HEK293 (cell line): Measurements from ENCODE around the gene EOMES.
A peak's percentile ranks its signal among the peaks of the same experiment; 100 is the strongest.

ENCODE experiments used
- CTCF ChIA-PET: fragments of 350-600 bp; formaldehyde crosslinking; extraction: SDS; loops from one replicate; lab custom pipeline; 2021; ENCODE audit warnings: antibody characterized with exemption; lab: Yijun Ruan, JAX
- POLR2A ChIA-PET: fragments of 300-600 bp; formaldehyde crosslinking; extraction: SDS; loops from one replicate; lab custom pipeline; 2020; ENCODE audit warnings: antibody characterized with exemption, inconsistent platforms; lab: Yijun Ruan, JAX
- H3K27ac ChIP-seq: fragments of 200-500 bp; sonication (Bioruptor generic); 2 replicates; pipeline ENCODE4 v1.5.1; 2014; ENCODE audit warnings: low read depth, low read length, control low read depth, inconsistent platforms; ENCODE audit errors: extremely low read depth
- H3K36me3 ChIP-seq, 2 experiments: fragments of 200-500 bp in 1 of 2; sonication (Bioruptor generic) in 1 of 2; 1 replicate in 1 of 2; 2 replicates in 1 of 2; pipeline ENCODE4 v1.5.1; 2014 to 2017; ENCODE audit warnings: inconsistent platforms in 2 of 2, low read length in 2 of 2; ENCODE audit not compliant: control insufficient read depth in 2 of 2, insufficient read depth in 1 of 2
- H3K4me1 ChIP-seq: fragments of 200-500 bp; sonication (Bioruptor generic); 2 replicates; pipeline ENCODE4 v1.5.1; 2014; ENCODE audit warnings: mild to moderate bottlenecking, low read length, inconsistent platforms; ENCODE audit not compliant: control insufficient read depth, insufficient read depth
- H3K4me3 ChIP-seq: 2 replicates; pipeline ENCODE4 v1.5.1; 2011; ENCODE audit warnings: low read depth, mild to moderate bottlenecking, control low read depth, low read length, moderate library complexity
- H3K9me3 ChIP-seq: fragments of 200-500 bp; sonication (Bioruptor generic); 2 replicates; pipeline ENCODE4 v1.5.1; 2014; ENCODE audit warnings: low read depth, low read length, inconsistent platforms; ENCODE audit not compliant: control insufficient read depth, insufficient read depth
- SCRT1 ChIP-seq: fragments of 450-650 bp; formaldehyde crosslinking; IDR thresholded peaks from 2 replicates; pipeline ENCODE4 v1.5.1; 2016; ENCODE audit warnings: missing biosample characterization, missing genetic modification characterization, borderline replicate concordance
- SP3 ChIP-seq: fragments of 450-650 bp; formaldehyde crosslinking; IDR thresholded peaks from 2 replicates; pipeline ENCODE4 v1.5.1; 2016; ENCODE audit warnings: missing biosample characterization, missing genetic modification characterization
- SP7 ChIP-seq: fragments of 450-650 bp; formaldehyde crosslinking; IDR thresholded peaks from 2 replicates; pipeline ENCODE4 v1.5.1; 2016; ENCODE audit warnings: missing biosample characterization, missing genetic modification characterization
- TCF7L2 ChIP-seq: IDR thresholded peaks from 2 replicates; pipeline ENCODE4 v1.6.1; 2011; ENCODE audit warnings: low read depth, mild to moderate bottlenecking, inconsistent platforms, low read length, moderate library complexity, borderline replicate concordance
- ZFP3 ChIP-seq: fragments of 450-650 bp; formaldehyde crosslinking; IDR thresholded peaks from 2 replicates; pipeline ENCODE4 v1.5.1; 2016; ENCODE audit warnings: low read depth, missing biosample characterization, missing genetic modification characterization
- ZFP41 ChIP-seq: fragments of 450-650 bp; formaldehyde crosslinking; IDR thresholded peaks from 2 replicates; pipeline ENCODE4 v1.5.1; 2016; ENCODE audit warnings: missing biosample characterization, missing genetic modification characterization, borderline replicate concordance
- ZNF10 ChIP-seq: fragments of 450-650 bp; formaldehyde crosslinking; IDR thresholded peaks from 2 replicates; pipeline ENCODE4 v1.5.1; 2017; ENCODE audit warnings: missing biosample characterization, missing genetic modification characterization
- ZNF19 ChIP-seq: fragments of 450-650 bp; formaldehyde crosslinking; IDR thresholded peaks from 2 replicates; pipeline ENCODE4; 2016; ENCODE audit warnings: missing biosample characterization, missing genetic modification characterization, low read depth
- ZNF211 ChIP-seq: fragments of 450-650 bp; formaldehyde crosslinking; IDR thresholded peaks from 2 replicates; pipeline ENCODE4 v1.5.1; 2016; ENCODE audit warnings: low read depth, missing biosample characterization, missing genetic modification characterization
- ZNF214 ChIP-seq: fragments of 450-650 bp; formaldehyde crosslinking; IDR thresholded peaks from 2 replicates; pipeline ENCODE4 v1.5.1; 2017; ENCODE audit warnings: missing biosample characterization, mild to moderate bottlenecking, missing genetic modification characterization, borderline replicate concordance
- ZNF239 ChIP-seq: fragments of 450-650 bp; formaldehyde crosslinking; IDR thresholded peaks from 2 replicates; pipeline ENCODE4 v1.5.1; 2016; ENCODE audit warnings: missing biosample characterization, missing genetic modification characterization
- ZNF558 ChIP-seq: fragments of 450-650 bp; formaldehyde crosslinking; IDR thresholded peaks from 2 replicates; pipeline ENCODE4 v1.5.1; 2016; ENCODE audit warnings: missing biosample characterization, missing genetic modification characterization
- ZNF76 ChIP-seq: fragments of 450-650 bp; formaldehyde crosslinking; IDR thresholded peaks from 2 replicates; pipeline ENCODE4; 2016; ENCODE audit warnings: low read depth, missing biosample characterization, missing genetic modification characterization, borderline replicate concordance
- ZNF776 ChIP-seq: fragments of 450-650 bp; formaldehyde crosslinking; IDR thresholded peaks from 2 replicates; pipeline ENCODE4 v1.5.0; 2017; ENCODE audit warnings: missing biosample characterization, missing genetic modification characterization, borderline replicate concordance
- ZNF791 ChIP-seq: fragments of 450-650 bp; formaldehyde crosslinking; IDR thresholded peaks from 2 replicates; pipeline ENCODE4 v1.5.1; 2016; ENCODE audit warnings: missing biosample characterization, missing genetic modification characterization
- TF ChIP-seq, protein P1 (sequence below): fragments of 450-650 bp; formaldehyde crosslinking; IDR thresholded peaks from 2 replicates; pipeline ENCODE4 v1.5.1; 2016; ENCODE audit warnings: missing biosample characterization, missing genetic modification characterization
- TF ChIP-seq, protein P2 (sequence below): fragments of 450-650 bp; formaldehyde crosslinking; IDR thresholded peaks from 2 replicates; pipeline ENCODE4 v1.5.1; 2017; ENCODE audit warnings: missing biosample characterization, missing genetic modification characterization
- TF ChIP-seq, protein P3 (sequence below): fragments of 450-650 bp; formaldehyde crosslinking; IDR thresholded peaks from 2 replicates; pipeline ENCODE4 v1.5.1; 2016; ENCODE audit warnings: missing biosample characterization, missing genetic modification characterization
- TF ChIP-seq, protein P4 (sequence below): fragments of 450-650 bp; formaldehyde crosslinking; IDR thresholded peaks from 2 replicates; pipeline ENCODE4 v1.5.1; 2017; ENCODE audit warnings: missing biosample characterization, missing genetic modification characterization
- TF ChIP-seq, protein P5 (sequence below): sonication (generic); formaldehyde crosslinking; IDR thresholded peaks from 2 replicates; pipeline ENCODE4 v1.8.1; 2022; ENCODE audit warnings: mild to moderate bottlenecking, moderate library complexity, missing genetic modification reagents

The EOMES gene

DNA sequence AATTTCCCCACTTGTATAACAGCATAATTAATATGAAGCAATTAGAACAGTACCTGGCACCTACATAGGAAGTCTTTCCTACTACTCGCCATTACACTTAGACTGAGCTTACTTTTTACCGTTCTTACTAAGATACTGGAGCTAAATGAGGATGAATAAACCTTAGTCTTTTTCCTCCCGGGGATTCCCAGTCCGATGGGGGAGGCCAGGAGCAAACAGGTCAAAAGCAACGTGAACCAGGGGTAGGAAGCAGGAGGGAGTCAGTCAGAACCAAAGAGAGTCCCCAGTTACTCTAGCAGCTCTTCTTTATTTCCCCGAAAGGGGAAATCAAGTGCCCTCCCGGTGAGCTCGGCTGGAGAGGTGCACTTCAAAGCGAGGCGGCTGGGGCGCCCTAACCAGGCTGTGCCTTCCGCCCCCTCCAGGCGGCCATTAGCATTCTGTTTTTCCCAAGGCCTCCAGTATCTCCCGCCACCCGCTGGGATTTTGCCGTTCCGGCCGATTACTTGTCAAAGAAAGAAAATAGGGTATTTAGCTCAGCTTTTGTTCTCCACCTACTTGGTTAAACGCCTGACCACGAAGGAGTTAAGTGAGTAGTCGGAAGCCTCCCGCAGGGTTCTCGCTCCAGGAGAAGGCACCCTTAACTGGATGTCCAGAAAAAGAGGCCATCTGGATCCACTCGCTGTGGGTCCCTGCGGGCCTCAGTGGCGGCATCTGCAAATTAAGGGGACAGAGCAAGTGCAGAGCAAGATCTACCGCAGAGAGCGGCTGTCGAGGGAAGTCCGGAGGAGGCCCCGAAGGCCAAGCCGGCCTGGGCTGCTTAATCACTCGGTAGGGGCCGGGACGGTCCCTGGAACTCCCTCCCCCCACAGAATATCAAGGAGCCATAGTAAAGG, 6.3 kb upstream of the EOMES start (continued):
- TF ChIP-seq, protein P1, sequence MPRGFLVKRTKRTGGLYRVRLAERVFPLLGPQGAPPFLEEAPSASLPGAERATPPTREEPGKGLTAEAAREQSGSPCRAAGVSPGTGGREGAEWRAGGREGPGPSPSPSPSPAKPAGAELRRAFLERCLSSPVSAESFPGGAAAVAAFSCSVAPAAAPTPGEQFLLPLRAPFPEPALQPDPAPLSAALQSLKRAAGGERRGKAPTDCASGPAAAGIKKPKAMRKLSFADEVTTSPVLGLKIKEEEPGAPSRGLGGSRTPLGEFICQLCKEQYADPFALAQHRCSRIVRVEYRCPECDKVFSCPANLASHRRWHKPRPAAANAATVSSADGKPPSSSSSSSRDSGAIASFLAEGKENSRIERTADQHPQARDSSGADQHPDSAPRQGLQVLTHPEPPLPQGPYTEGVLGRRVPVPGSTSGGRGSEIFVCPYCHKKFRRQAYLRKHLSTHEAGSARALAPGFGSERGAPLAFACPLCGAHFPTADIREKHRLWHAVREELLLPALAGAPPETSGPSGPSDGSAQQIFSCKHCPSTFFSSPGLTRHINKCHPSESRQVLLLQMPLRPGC (tag by site-specific recombination): no peak
- no peak for TF ChIP-seq SP7 (tag by site-specific recombination)
- no peak for TF ChIP-seq ZNF211 (tag by site-specific recombination)
- TF ChIP-seq ZNF239 (tag by site-specific recombination): no peak
- no peak for TF ChIP-seq SP3 (tag by site-specific recombination)
- TF ChIP-seq, protein P2, sequence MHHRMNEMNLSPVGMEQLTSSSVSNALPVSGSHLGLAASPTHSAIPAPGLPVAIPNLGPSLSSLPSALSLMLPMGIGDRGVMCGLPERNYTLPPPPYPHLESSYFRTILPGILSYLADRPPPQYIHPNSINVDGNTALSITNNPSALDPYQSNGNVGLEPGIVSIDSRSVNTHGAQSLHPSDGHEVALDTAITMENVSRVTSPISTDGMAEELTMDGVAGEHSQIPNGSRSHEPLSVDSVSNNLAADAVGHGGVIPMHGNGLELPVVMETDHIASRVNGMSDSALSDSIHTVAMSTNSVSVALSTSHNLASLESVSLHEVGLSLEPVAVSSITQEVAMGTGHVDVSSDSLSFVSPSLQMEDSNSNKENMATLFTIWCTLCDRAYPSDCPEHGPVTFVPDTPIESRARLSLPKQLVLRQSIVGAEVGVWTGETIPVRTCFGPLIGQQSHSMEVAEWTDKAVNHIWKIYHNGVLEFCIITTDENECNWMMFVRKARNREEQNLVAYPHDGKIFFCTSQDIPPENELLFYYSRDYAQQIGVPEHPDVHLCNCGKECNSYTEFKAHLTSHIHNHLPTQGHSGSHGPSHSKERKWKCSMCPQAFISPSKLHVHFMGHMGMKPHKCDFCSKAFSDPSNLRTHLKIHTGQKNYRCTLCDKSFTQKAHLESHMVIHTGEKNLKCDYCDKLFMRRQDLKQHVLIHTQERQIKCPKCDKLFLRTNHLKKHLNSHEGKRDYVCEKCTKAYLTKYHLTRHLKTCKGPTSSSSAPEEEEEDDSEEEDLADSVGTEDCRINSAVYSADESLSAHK: no peak
- TF ChIP-seq ZNF10 (tag by site-specific recombination): no peak
- no peak for TF ChIP-seq ZNF558 (tag by site-specific recombination)
- TF ChIP-seq ZNF791 (tag by site-specific recombination): no peak
- TF ChIP-seq, protein P3, sequence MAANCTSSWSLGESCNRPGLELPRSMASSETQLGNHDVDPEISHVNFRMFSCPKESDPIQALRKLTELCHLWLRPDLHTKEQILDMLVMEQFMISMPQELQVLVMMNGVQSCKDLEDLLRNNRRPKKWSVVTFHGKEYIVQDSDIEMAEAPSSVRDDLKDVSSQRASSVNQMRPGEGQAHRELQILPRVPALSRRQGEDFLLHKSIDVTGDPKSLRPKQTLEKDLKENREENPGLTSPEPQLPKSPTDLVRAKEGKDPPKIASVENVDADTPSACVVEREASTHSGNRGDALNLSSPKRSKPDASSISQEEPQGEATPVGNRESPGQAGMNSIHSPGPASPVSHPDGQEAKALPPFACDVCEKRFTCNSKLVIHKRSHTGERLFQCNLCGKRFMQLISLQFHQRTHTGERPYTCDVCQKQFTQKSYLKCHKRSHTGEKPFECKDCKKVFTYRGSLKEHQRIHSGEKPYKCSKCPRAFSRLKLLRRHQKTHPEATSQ: no peak
- no peak for TF ChIP-seq SCRT1 (tag by site-specific recombination)
- peak; percentile 94 for TF ChIP-seq TCF7L2
- no peak for TF ChIP-seq ZNF214 (tag by site-specific recombination)
- TF ChIP-seq, all 188 proteins: peak for 3

DNA sequence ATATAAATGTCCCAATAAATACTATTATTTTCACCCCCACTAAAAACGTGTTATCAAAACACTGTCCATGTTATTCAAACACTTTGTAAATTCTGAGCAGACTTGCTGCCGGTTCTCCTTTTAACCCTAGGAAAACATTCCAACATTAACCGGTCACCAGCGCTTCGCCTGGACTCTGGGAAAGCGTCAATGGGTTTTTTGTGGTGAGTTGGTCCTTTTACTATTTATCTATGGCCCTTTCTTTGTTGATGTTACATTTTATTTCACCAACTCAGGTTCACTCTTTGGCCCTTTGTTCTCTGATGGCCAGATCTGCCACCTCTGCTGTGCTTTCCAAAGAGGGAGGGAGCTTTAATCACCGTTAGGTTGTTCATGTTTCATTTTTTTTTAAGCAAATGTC, 4.1 kb upstream of the EOMES start:
- no peaks in the 10 kb centered on the region for H3K4me1 ChIP-seq
- CTCF ChIA-PET: no interaction called here

More for the DNA sequence above, 4.1 kb upstream of the EOMES start:
- Histone ChIP-seq H3K27ac (no peak overlapping the region), H3K36me3 (no peaks in the 10 kb centered on the region), H3K4me3 (no peak overlapping the region), H3K9me3 (no peaks in the 10 kb centered on the region)
- TF ChIP-seq ZNF776 (tag by site-specific recombination) (no peak), ZNF19 (tag by site-specific recombination) (no peak), ZNF76 (tag by site-specific recombination) (no peak), ZFP3 (tag by site-specific recombination) (no peak), ZFP41 (tag by site-specific recombination) (no peak)
- TF ChIP-seq, protein P4, sequence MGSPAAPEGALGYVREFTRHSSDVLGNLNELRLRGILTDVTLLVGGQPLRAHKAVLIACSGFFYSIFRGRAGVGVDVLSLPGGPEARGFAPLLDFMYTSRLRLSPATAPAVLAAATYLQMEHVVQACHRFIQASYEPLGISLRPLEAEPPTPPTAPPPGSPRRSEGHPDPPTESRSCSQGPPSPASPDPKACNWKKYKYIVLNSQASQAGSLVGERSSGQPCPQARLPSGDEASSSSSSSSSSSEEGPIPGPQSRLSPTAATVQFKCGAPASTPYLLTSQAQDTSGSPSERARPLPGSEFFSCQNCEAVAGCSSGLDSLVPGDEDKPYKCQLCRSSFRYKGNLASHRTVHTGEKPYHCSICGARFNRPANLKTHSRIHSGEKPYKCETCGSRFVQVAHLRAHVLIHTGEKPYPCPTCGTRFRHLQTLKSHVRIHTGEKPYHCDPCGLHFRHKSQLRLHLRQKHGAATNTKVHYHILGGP (tag by site-specific recombination): no peak
- TF ChIP-seq, protein P5, sequence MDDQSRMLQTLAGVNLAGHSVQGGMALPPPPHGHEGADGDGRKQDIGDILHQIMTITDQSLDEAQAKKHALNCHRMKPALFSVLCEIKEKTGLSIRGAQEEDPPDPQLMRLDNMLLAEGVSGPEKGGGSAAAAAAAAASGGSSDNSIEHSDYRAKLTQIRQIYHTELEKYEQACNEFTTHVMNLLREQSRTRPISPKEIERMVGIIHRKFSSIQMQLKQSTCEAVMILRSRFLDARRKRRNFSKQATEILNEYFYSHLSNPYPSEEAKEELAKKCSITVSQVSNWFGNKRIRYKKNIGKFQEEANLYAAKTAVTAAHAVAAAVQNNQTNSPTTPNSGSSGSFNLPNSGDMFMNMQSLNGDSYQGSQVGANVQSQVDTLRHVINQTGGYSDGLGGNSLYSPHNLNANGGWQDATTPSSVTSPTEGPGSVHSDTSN (CRISPR knock-in tag): no peak
- POLR2A ChIA-PET: no interaction called here
